RWPE2 (cell line): Measurements from ENCODE around the gene SMIM12.

Experiments used
- ATAC-seq: fragments of 200-7000 bp; cut with Tn5 transposase; 3 replicates; pipeline ENCODE4 v1.9.1; 2021; ENCODE audit warnings: low read depth
- DNase-seq: peaks from one replicate; pipeline ENCODE4 v3.0.0-alpha.2; 2020; ENCODE audit warnings: low spot score
- H3K27ac ChIP-seq: fragments of 450-650 bp; 2 replicates; pipeline ENCODE4 v1.5.1; 2017; ENCODE audit warnings: mild to moderate bottlenecking; ENCODE audit not compliant: poor library complexity, severe bottlenecking
- H3K27me3 ChIP-seq: fragments of 250-450 bp; sonication (Bioruptor Pico); 2 replicates; pipeline ENCODE4 v1.5.1; 2021; ENCODE audit warnings: mild to moderate bottlenecking, moderate library complexity; ENCODE audit not compliant: insufficient read depth, poor library complexity, severe bottlenecking
- H3K36me3 ChIP-seq: fragments of 250-450 bp; sonication (Bioruptor Pico); 2 replicates; pipeline ENCODE4 v1.5.1; 2020; ENCODE audit warnings: low read depth, mild to moderate bottlenecking, moderate library complexity
- H3K4me1 ChIP-seq: fragments of 250-450 bp; sonication (Bioruptor Pico); 2 replicates; pipeline ENCODE4 v1.5.1; 2021; ENCODE audit warnings: mild to moderate bottlenecking, moderate library complexity; ENCODE audit not compliant: insufficient read depth, poor library complexity, severe bottlenecking
- H3K4me3 ChIP-seq: fragments of 250-450 bp; sonication (Bioruptor Pico); 2 replicates; pipeline ENCODE4 v1.5.1; 2021; ENCODE audit warnings: mild to moderate bottlenecking, moderate library complexity; ENCODE audit not compliant: severe bottlenecking
- H3K9me3 ChIP-seq: fragments of 250-450 bp; sonication (Bioruptor Pico); 2 replicates; pipeline ENCODE4 v1.5.1; 2021; ENCODE audit warnings: mild to moderate bottlenecking, moderate library complexity; ENCODE audit not compliant: severe bottlenecking
- TF ChIP-seq, protein P1 (sequence below): fragments of 450-650 bp; IDR thresholded peaks from one replicate; pipeline ENCODE4 v1.5.1; 2017; ENCODE audit warnings: mild to moderate bottlenecking, moderate library complexity; ENCODE audit not compliant: poor library complexity, severe bottlenecking

The SMIM12 gene

GRCh38 chr1:34833711-34834110, 25.8 kb downstream of the SMIM12 start:
- Histone ChIP-seq H3K27me3 (no peaks in the 10 kb centered on the region), H3K4me1 (no peaks in the 10 kb centered on the region), H3K4me3 (no peak overlapping the region), H3K27ac (no peak overlapping the region), H3K9me3 (no peaks in the 10 kb centered on the region), H3K36me3 (no peaks in the 10 kb centered on the region)
- DNase-seq, result no peak
- no peak for ATAC-seq
- TF ChIP-seq, protein P1, sequence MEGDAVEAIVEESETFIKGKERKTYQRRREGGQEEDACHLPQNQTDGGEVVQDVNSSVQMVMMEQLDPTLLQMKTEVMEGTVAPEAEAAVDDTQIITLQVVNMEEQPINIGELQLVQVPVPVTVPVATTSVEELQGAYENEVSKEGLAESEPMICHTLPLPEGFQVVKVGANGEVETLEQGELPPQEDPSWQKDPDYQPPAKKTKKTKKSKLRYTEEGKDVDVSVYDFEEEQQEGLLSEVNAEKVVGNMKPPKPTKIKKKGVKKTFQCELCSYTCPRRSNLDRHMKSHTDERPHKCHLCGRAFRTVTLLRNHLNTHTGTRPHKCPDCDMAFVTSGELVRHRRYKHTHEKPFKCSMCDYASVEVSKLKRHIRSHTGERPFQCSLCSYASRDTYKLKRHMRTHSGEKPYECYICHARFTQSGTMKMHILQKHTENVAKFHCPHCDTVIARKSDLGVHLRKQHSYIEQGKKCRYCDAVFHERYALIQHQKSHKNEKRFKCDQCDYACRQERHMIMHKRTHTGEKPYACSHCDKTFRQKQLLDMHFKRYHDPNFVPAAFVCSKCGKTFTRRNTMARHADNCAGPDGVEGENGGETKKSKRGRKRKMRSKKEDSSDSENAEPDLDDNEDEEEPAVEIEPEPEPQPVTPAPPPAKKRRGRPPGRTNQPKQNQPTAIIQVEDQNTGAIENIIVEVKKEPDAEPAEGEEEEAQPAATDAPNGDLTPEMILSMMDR, result no peak

GRCh38 chr1:34831721-34832246, 27.8 kb downstream of the SMIM12 start:
- ATAC-seq (no peak), DNase-seq (no peak)
- Histone ChIP-seq H3K4me3 (no peak overlapping the region), H3K36me3 (no peaks in the 10 kb centered on the region), H3K9me3 (no peaks in the 10 kb centered on the region), H3K27ac (no peak overlapping the region), H3K4me1 (no peaks in the 10 kb centered on the region), H3K27me3 (no peaks in the 10 kb centered on the region)
- TF ChIP-seq, protein P1, result no peak

- Histone ChIP-seq H3K4me1 (no peaks in the 10 kb centered on the region), H3K27ac (no peak overlapping the region), H3K4me3 (no peak overlapping the region), H3K36me3 (no peaks in the 10 kb centered on the region), H3K27me3 (no peaks in the 10 kb centered on the region), H3K9me3 (no peaks in the 10 kb centered on the region)
- TF ChIP-seq, protein P1, result no peak
- no peak for ATAC-seq
- no peak for DNase-seq
These were observed 30.3 kb downstream of the SMIM12 start for GRCh38 chr1:34829250-34829649.

- DNase-seq, result no peak
- Histone ChIP-seq H3K27ac (no peak overlapping the region), H3K36me3 (no peaks in the 10 kb centered on the region), H3K27me3 (no peaks in the 10 kb centered on the region), H3K4me1 (no peaks in the 10 kb centered on the region), H3K4me3 (no peak overlapping the region), H3K9me3 (no peaks in the 10 kb centered on the region)
- TF ChIP-seq, protein P1, result no peak
- ATAC-seq, result no peak
These were observed 30.9 kb downstream of the SMIM12 start for GRCh38 chr1:34828611-34829010.

- DNase-seq, result no peak
- H3K9me3 ChIP-seq, result no peaks in the 10 kb centered on the region
- no peak for ATAC-seq
- H3K27ac ChIP-seq, result no peak overlapping the region
- no peaks in the 10 kb centered on the region for H3K36me3 ChIP-seq
- no peak overlapping the region for H3K4me3 ChIP-seq
- H3K27me3 ChIP-seq, result no peaks in the 10 kb centered on the region
- H3K4me1 ChIP-seq, result no peaks in the 10 kb centered on the region
- TF ChIP-seq, protein P1, result no peak
These were observed 32.1 kb downstream of the SMIM12 start for GRCh38 chr1:34827341-34827941.
